Measurements from ENCODE around the gene CREB3L1. TPM values are rescaled to one million over a fixed set of nuclear protein-coding genes. Genes with fewer than 3 reads are reported as not detected.

CREB3L1 gene
- total and polyA plus RNA-seq, 4 experiments from 2014 or later: not detected

DNA sequence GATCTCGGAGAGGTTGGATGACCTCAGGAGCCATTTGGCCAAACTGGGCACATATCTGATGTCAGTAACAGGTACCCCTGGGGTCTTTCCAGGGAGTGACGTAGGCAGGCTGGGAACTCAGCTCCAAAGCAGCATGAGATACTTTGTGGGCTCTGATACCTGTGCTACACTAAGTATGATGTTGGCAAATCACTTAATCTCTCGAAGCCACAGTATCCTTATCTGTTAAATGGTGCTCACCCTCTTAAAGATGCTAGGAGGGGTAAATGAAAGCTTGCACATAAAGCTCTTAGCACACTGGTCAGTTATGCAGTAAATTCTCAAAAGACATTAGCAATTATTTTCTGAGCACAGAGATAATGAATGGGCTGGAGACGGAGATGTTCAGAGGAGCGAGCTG, 52.7 kb downstream of the CREB3L1 start:
- CTCF ChIA-PET (ENCODE audit: partially characterized antibody): interaction anchor here (1.0 to 11.9 kb wide), 15 partner anchors 8 to 92 kb away, joined by 3 to 187 read pairs (median 5); no protein-coding TSS in a partner anchor
- Histone ChIP-seq H3K36me3 (ENCODE audit: insufficient read depth, low read length) (no peaks in the 10 kb centered on the region), H3K27me3 (ENCODE audit: insufficient read depth, low read length) (no peaks in the 10 kb centered on the region), H3K4me3 (ENCODE audit: low read length in 2 of 2) (no peak overlapping the region), H3K4me1 (ENCODE audit: insufficient read depth, low read length) (peaks cover 54% of the 10 kb centered on the region), H3K9me3 (ENCODE audit: control insufficient read depth in 1 of 2, low read length in 2 of 2) (no peaks in the 10 kb centered on the region), H3K27ac (ENCODE audit: low read depth, low read length) (no peak overlapping the region)
- Mint-ChIP-seq H3K4me1 (peaks cover 32 to 65% (median 51%) of the 10 kb centered on the region in 4 donors), H3K27ac (peak overlapping the region; percentile 30 to 98 (median 88)), H3K27me3 (no peaks in the 10 kb centered on the region), H3K36me3 (peaks cover 0 to 3% of the 10 kb centered on the region in 2 donors), H3K9me3 (no peaks in the 10 kb centered on the region), H3K4me3 (peak overlapping the region; percentile 79 to 96 (median 90))
- POLR2A ChIA-PET (ENCODE audit: partially characterized antibody): interaction anchor here (0.9 to 9.8 kb wide), 8 partner anchors 9 to 209 kb away, joined by 3 to 262 read pairs (median 4); partner anchors contain the start of gene DGKZ
- intact Hi-C loops (cut with micrococcal nuclease): loop anchor here (5.0 kb wide), 1 partner anchor 33 kb away; no protein-coding TSS in a partner anchor
- no peak for DNase-seq

DNA sequence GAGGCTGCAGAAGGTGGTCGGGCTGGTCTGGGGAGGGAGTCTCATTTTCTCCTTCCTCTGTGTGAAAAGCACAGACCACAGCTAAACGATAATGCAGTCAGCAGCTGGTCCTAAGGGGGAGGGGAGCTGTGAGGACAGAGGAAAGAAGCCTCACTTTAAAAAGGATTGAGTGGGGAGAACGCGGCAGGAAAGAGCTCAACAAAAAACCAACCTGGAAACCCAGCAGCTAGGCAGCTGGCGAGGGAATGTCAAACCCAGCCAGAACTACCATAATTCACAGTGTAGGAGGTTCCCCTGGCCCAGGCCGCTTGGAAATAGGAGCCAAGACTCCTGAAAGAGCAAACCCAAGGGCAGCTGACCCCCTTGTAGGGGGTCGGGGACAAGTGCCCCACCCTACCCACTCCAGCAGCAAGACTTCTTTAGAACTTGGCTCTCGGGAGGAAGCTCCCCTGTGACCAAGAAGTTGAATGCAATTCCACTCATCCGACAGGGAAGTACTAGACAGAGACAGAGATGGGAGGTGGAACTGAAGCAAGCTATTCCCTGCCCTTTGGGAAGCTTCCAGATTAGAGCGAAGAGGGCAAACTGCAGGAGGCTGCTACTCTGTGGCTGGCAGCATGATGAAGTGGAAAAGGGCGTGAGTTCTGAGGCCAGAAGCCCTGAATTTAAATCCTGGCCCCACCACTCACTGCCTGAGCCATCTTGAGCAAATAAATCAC, 53.3 kb downstream of the CREB3L1 start:
- Histone ChIP-seq H3K4me1 (ENCODE audit: insufficient read depth, low read length) (peaks cover 60% of the 10 kb centered on the region), H3K9me3 (ENCODE audit: control insufficient read depth in 1 of 2, low read length in 2 of 2) (no peaks in the 10 kb centered on the region)
- CTCF ChIA-PET (ENCODE audit: partially characterized antibody): interaction anchor here (0.9 to 11.9 kb wide), 14 partner anchors 8 to 93 kb away, joined by 3 to 187 read pairs (median 6); no protein-coding TSS in a partner anchor

DNA sequence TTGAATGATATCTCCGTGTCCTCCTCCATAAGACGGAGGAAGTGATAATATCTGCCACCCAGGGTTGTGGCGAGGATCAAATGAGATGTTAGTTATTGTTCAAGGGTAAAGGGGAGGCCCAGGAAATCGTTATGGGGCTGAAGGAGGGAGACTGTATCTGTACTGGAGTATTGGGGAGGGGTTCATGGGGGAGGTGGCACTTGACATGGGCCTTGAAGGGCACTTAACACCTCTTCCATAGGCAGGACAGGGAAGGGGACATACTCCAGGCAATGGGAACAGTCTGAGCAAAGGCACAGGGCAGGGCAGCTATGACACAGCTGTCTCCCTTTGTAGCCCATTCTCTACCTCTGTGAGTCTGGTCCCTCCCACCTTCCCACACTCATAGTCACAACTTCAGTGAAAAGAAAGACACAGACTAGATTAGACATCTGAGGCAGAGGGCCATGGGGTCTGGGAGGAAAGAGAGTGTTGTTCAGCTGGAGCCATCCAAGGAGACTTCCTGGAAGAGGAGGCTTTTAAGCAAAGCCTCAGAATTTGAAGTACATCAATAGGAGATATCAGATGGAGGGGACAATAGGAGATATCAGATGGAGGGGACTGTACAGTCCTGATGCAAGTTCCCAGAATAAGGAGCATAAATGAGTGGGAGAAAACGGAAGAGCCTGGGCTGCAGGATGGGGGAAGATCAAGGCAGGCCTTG, 54.0 kb downstream of the CREB3L1 start:
- POLR2A ChIA-PET (ENCODE audit: partially characterized antibody): interaction anchor here (0.9 to 9.8 kb wide), 6 partner anchors 7 to 93 kb away, joined by 3 to 262 read pairs (median 6); partner anchors contain the start of gene DGKZ
- Mint-ChIP-seq H3K27me3 (no peaks in the 10 kb centered on the region), H3K4me3 (peak overlapping the region; percentile 86 to 96 (median 90)), H3K27ac (peak overlapping the region; percentile 84 to 98 (median 94)), H3K36me3 (peaks cover 0 to 3% of the 10 kb centered on the region in 2 donors), H3K4me1 (peaks cover 33 to 72% (median 58%) of the 10 kb centered on the region in 4 donors), H3K9me3 (no peaks in the 10 kb centered on the region)
- Histone ChIP-seq H3K27me3 (ENCODE audit: insufficient read depth, low read length) (no peaks in the 10 kb centered on the region), H3K36me3 (ENCODE audit: insufficient read depth, low read length) (no peaks in the 10 kb centered on the region), H3K4me1 (ENCODE audit: insufficient read depth, low read length) (peaks cover 67% of the 10 kb centered on the region), H3K9me3 (ENCODE audit: control insufficient read depth in 1 of 2, low read length in 2 of 2) (no peaks in the 10 kb centered on the region), H3K27ac (ENCODE audit: low read depth, low read length) (peak overlapping the region; percentile 42), H3K4me3 (ENCODE audit: low read length in 2 of 2) (peak overlapping the region in 1 of 2 donors; percentile 54)
- CTCF ChIA-PET (ENCODE audit: partially characterized antibody): interaction anchor here (0.9 to 11.9 kb wide), 9 partner anchors 9 to 93 kb away, joined by 3 to 187 read pairs (median 6); no protein-coding TSS in a partner anchor
- intact Hi-C loops (cut with micrococcal nuclease): loop anchor here (1.0 to 5.0 kb wide), 2 partner anchors 16 to 34 kb away; partner anchors contain the start of gene DGKZ
- peak; percentile 76 to 84 (median 77) for DNase-seq

More for the DNA sequence above, 53.3 kb downstream of the CREB3L1 start:
- H3K27me3 Mint-ChIP-seq: no peaks in the 10 kb centered on the region
- Histone ChIP-seq H3K27ac (ENCODE audit: low read depth, low read length) (peak overlapping the region; percentile 42), H3K36me3 (ENCODE audit: insufficient read depth, low read length) (no peaks in the 10 kb centered on the region), H3K4me3 (ENCODE audit: low read length in 2 of 2) (peak overlapping the region in 1 of 2 donors; percentile 28), H3K27me3 (ENCODE audit: insufficient read depth, low read length) (no peaks in the 10 kb centered on the region)
- peaks cover 33 to 68% (median 53%) of the 10 kb centered on the region in 4 donors for H3K4me1 Mint-ChIP-seq
- H3K4me3 Mint-ChIP-seq: peak overlapping the region; percentile 86 to 96 (median 90)
- intact Hi-C loops (cut with micrococcal nuclease): loop anchor here (1.0 to 5.0 kb wide), 2 partner anchors 17 to 33 kb away; partner anchors contain the start of gene DGKZ
- peak overlapping the region; percentile 84 to 98 (median 94) for H3K27ac Mint-ChIP-seq
- DNase-seq: no peak
- POLR2A ChIA-PET (ENCODE audit: partially characterized antibody): interaction anchor here (0.5 to 9.8 kb wide), 10 partner anchors 8 to 210 kb away, joined by 3 to 262 read pairs (median 3); partner anchors contain the start of gene DGKZ
- peaks cover 0 to 3% of the 10 kb centered on the region in 2 donors for H3K36me3 Mint-ChIP-seq
- H3K9me3 Mint-ChIP-seq: no peaks in the 10 kb centered on the region

DNA sequence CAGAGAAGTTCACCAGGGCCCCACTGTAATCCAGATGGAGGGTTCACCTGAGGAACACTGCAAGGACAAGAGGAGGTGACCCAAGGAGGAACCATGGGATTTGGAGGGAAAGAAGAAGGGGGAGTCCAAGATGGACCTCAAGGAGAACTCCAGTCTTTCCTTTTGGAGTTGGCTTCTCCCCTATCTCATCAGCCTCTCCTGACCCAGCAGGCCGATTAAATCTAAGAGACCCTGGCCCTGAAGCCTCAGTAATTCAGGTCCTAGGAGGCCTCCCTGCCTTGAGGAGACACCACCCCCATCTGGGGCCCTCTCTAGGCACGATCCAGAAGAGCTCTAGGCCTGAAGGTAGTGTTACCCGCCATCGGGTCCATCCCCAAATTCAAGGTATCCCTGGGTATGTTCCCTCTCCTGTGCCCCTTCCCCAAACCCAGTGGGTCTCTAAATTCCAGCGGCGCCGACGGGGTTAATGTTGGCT, 54.7 kb downstream of the CREB3L1 start:
- Mint-ChIP-seq H3K36me3 (peaks cover 0 to 3% of the 10 kb centered on the region in 2 donors), H3K27ac (peak overlapping the region; percentile 84 to 98 (median 94)), H3K4me3 (peak overlapping the region; percentile 86 to 96 (median 90)), H3K27me3 (no peaks in the 10 kb centered on the region), H3K4me1 (peaks cover 33 to 72% (median 58%) of the 10 kb centered on the region in 4 donors), H3K9me3 (no peaks in the 10 kb centered on the region)
- POLR2A ChIA-PET (ENCODE audit: partially characterized antibody): interaction anchor here (1.0 to 9.8 kb wide), 8 partner anchors 15 to 414 kb away, joined by 3 to 262 read pairs (median 5); partner anchors contain the start of genes DGKZ and PEX16
- intact Hi-C loops (cut with micrococcal nuclease): loop anchor here (5.0 kb wide), 1 partner anchor 35 kb away; no protein-coding TSS in a partner anchor
- CTCF ChIA-PET (ENCODE audit: partially characterized antibody): interaction anchor here (1.1 to 11.9 kb wide), 8 partner anchors 11 to 92 kb away, joined by 3 to 187 read pairs (median 13); no protein-coding TSS in a partner anchor
- Histone ChIP-seq H3K27me3 (ENCODE audit: insufficient read depth, low read length) (no peaks in the 10 kb centered on the region), H3K4me3 (ENCODE audit: low read length in 2 of 2) (peak overlapping the region; percentile 15 to 54), H3K27ac (ENCODE audit: low read depth, low read length) (peak overlapping the region; percentile 42), H3K9me3 (ENCODE audit: control insufficient read depth in 1 of 2, low read length in 2 of 2) (no peaks in the 10 kb centered on the region), H3K4me1 (ENCODE audit: insufficient read depth, low read length) (peaks cover 69% of the 10 kb centered on the region), H3K36me3 (ENCODE audit: insufficient read depth, low read length) (no peaks in the 10 kb centered on the region)
- DNase-seq: no peak

DNA sequence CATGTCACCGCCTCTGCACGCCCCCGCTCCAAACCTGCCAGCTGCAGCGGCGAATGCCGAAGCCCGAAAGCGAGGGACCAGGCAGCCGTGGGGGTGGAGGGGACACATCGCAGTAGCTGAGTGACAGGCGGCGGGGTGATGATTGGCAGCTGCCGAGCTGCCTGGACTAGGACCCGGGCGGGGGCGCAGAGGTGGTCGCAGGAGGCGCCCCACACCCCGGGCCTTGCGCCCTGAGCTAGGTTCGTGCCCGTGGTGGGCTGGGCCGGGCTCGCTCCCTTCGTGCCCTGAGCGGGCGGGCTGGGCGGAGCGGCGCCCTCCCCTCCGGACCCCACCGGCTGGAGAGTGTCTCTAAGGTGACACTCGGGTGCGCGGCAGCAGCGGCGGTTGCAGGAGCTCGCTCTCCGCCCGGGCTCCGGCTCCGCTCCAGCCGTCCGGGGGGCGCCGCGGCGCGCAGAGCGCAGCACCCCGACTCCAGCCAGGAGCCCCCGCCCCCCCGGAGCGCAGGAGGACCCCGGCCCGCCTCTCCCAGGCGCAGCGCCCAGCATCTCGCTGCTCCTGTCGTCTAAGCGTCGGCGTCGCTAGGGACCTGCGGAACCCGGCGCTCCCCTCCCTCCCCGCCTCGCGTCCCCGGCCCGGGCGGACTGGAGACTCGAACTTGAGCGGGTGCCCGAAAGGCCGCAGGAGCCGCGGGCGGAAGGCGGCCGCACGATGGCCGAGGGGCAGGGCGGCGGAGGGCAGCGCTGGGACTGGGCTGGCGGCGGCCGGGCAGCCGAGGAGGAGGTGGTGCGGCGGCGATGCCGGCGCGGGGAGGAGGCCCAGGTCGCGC, 55.3 kb downstream of the CREB3L1 start:
- H3K9me3 Mint-ChIP-seq: no peaks in the 10 kb centered on the region
- POLR2A ChIA-PET (ENCODE audit: partially characterized antibody): interaction anchor here (0.6 to 9.8 kb wide), 9 partner anchors 15 to 415 kb away, joined by 3 to 262 read pairs (median 5); partner anchors contain the start of genes DGKZ and PEX16

More for the DNA sequence above, 55.3 kb downstream of the CREB3L1 start:
- Histone ChIP-seq H3K4me1 (ENCODE audit: insufficient read depth, low read length) (peaks cover 74% of the 10 kb centered on the region), H3K27ac (ENCODE audit: low read depth, low read length) (peak overlapping the region; percentile 42), H3K9me3 (ENCODE audit: control insufficient read depth in 1 of 2, low read length in 2 of 2) (no peaks in the 10 kb centered on the region), H3K36me3 (ENCODE audit: insufficient read depth, low read length) (no peaks in the 10 kb centered on the region), H3K27me3 (ENCODE audit: insufficient read depth, low read length) (no peaks in the 10 kb centered on the region), H3K4me3 (ENCODE audit: low read length in 2 of 2) (peak overlapping the region; percentile 15 to 54)
- intact Hi-C loops (cut with micrococcal nuclease): loop anchor here (5.0 kb wide), 1 partner anchor 35 kb away; no protein-coding TSS in a partner anchor
- peak overlapping the region in 6 of 7 donors; percentile 84 to 98 (median 96) for H3K27ac Mint-ChIP-seq
- H3K4me1 Mint-ChIP-seq: peaks cover 33 to 74% (median 61%) of the 10 kb centered on the region in 4 donors
- DNase-seq: peak in 4 of 5 donors; percentile 30 to 59 (median 44)
- peak overlapping the region; percentile 87 to 96 (median 90) for H3K4me3 Mint-ChIP-seq
- H3K36me3 Mint-ChIP-seq: peaks cover 0 to 3% of the 10 kb centered on the region in 2 donors
- H3K27me3 Mint-ChIP-seq: no peaks in the 10 kb centered on the region
- CTCF ChIA-PET (ENCODE audit: partially characterized antibody): interaction anchor here (1.1 to 11.9 kb wide), 9 partner anchors 10 to 93 kb away, joined by 3 to 187 read pairs (median 5); no protein-coding TSS in a partner anchor

Data from CD4-positive, alpha-beta memory T cell (primary cell).